Measurements from ENCODE around the gene SOHLH2. TPM values are rescaled to one million over a fixed set of nuclear protein-coding genes. Genes with fewer than 3 reads are reported as not detected.

Gene SOHLH2
- total RNA-seq, 4 donors from 2014 or later: 0.13 TPM; not detected in 3

- WGBS, 2 donors: 79 to 83% methylated on average over 3 of the region's 3 CpGs
These were observed 1.6 kb downstream of the SOHLH2 start for GRCh38 chr13:36212789-36213188.

DNA sequence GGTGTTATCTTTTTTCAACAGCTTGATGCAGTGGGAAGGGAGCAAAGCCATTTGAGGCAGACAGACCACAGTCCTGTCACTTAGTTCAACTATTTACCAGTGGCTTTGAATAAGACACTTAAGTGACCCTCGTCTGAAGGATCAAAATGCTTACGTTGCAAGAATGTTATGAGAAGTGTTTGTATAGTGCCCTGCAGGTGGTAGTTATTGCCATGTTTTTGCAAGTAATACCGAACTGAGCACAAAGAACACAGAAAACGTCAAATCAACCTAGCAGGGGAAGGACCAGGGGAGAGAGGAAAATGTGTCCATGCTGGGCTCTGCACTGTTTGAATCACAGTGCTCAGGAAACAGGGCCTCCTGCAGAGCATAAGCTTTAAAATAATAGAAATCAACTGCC, 2.8 kb downstream of the SOHLH2 start:
- peaks cover 8 to 10% of the 10 kb centered on the region in 2 donors for H3K4me1 ChIP-seq
- 28 to 30% methylated on average over 4 of the region's 4 CpGs for WGBS, 2 donors
- TF ChIP-seq CTCF (IDR thresholded peaks at IDR 0.05): no peak
- TF ChIP-seq POLR2A (IDR thresholded peaks at IDR 0.05): no peak
- H3K27ac ChIP-seq: peak overlapping the region in 1 of 3 donors; percentile 8
- H3K9me3 ChIP-seq: no peaks in the 10 kb centered on the region
- no peak overlapping the region for H3K4me3 ChIP-seq (replicated peaks in 1 of 3)
- no peaks in the 10 kb centered on the region for H3K27me3 ChIP-seq
- DNase-seq: peak in 1 of 2 donors; percentile 5
- intact Hi-C loops (cut with DNase I): no loop called here
- H3K36me3 ChIP-seq: no peaks in the 10 kb centered on the region

More at GRCh38 chr13:36212789-36213188, 1.6 kb downstream of the SOHLH2 start:
- H3K27ac ChIP-seq: no peak overlapping the region
- TF ChIP-seq CTCF (IDR thresholded peaks at IDR 0.05) (no peak), POLR2A (IDR thresholded peaks at IDR 0.05) (no peak)
- no peaks in the 10 kb centered on the region for H3K36me3 ChIP-seq
- no peaks in the 10 kb centered on the region for H3K27me3 ChIP-seq
- H3K4me3 ChIP-seq (replicated peaks in 1 of 3): no peak overlapping the region
- H3K9me3 ChIP-seq: no peaks in the 10 kb centered on the region
- H3K4me1 ChIP-seq: peaks cover 8 to 10% of the 10 kb centered on the region in 2 donors
- intact Hi-C loops (cut with DNase I): no loop called here
- no peak for DNase-seq

DNA sequence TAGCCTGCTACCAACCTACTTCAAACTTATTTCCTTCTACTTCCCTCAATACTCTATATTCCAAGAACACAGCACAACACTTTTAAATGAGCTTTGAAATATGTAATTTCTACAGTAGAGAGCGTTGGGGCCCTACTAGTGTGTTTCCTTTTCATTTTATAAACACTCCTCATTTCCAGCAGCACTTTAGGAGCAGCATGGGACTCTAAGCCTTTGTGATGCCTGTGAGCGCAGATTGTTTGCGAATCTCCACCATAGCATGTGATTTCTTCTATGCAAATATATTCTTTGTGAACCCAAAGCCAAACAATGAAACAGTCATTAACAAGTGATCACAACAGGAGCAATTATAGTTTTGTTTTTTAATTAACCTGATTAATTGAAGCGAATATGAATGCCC, 3.6 kb downstream of the SOHLH2 start:
- peaks cover 8 to 10% of the 10 kb centered on the region in 2 donors for H3K4me1 ChIP-seq
- intact Hi-C loops (cut with DNase I): no loop called here
- H3K4me3 ChIP-seq (replicated peaks in 1 of 3): no peak overlapping the region
- DNase-seq: no peak
- 93 to 96% methylated on average over 4 of the region's 4 CpGs for WGBS, 2 donors
- no peak for TF ChIP-seq POLR2A (IDR thresholded peaks at IDR 0.05)
- no peak for TF ChIP-seq CTCF (IDR thresholded peaks at IDR 0.05)
- no peak overlapping the region for H3K27ac ChIP-seq
- H3K9me3 ChIP-seq: no peaks in the 10 kb centered on the region
- no peaks in the 10 kb centered on the region for H3K27me3 ChIP-seq
- no peaks in the 10 kb centered on the region for H3K36me3 ChIP-seq

- H3K4me3 ChIP-seq (replicated peaks in 1 of 3): no peak overlapping the region
- intact Hi-C loops (cut with DNase I): no loop called here
- H3K36me3 ChIP-seq: no peaks in the 10 kb centered on the region
- peaks cover 8 to 10% of the 10 kb centered on the region in 2 donors for H3K4me1 ChIP-seq
- H3K27ac ChIP-seq: no peak overlapping the region
- H3K27me3 ChIP-seq: no peaks in the 10 kb centered on the region
- no peak for DNase-seq
- no peaks in the 10 kb centered on the region for H3K9me3 ChIP-seq
- 85 to 86% methylated on average over 5 of the region's 5 CpGs for WGBS, 2 donors
- TF ChIP-seq POLR2A (IDR thresholded peaks at IDR 0.05): no peak
- TF ChIP-seq CTCF (IDR thresholded peaks at IDR 0.05): no peak
These were observed 6.7 kb downstream of the SOHLH2 start for GRCh38 chr13:36207672-36208071.

DNA sequence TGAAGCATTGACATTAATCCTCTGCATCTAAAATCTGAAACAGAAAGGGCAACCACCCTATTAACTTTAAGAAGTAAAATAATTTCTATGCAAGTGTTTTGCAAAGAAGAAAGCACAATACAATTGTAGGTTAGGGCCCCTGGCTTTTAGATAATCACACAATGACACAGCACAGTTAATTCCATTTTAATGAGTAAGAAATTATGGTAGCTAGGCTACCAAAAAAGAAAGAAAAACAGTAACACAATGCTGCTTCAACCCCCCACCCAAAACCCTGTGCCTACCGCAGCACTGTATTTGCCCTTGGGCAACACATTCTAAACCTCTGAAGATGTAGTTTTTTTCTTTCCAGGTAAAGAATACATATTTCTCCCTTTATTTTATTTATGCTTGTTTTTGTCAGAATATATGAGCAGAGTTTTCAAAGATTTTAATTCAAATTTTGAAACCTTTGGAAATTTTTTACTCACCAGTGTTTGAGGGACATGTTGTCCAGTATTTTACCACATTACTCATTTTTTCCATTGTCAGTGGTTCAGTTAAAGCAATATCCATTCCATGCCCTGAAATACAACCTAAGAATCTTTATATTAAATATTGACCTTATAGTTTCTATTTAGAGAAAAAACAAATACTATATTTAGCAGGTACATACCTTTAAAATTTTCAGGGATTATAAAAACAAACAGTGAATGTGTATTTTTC, 21.1 kb downstream of the SOHLH2 start:
- no peak for DNase-seq
- Histone ChIP-seq H3K4me3 (replicated peaks in 1 of 3) (no peak overlapping the region), H3K27me3 (no peaks in the 10 kb centered on the region), H3K36me3 (no peaks in the 10 kb centered on the region), H3K9me3 (no peaks in the 10 kb centered on the region), H3K4me1 (no peaks in the 10 kb centered on the region), H3K27ac (no peak overlapping the region)
- intact Hi-C loops (cut with DNase I): no loop called here
- TF ChIP-seq CTCF (IDR thresholded peaks at IDR 0.05): no peak
- 80 to 94% methylated on average over 1 of the region's 1 CpG for WGBS, 2 donors
